H9 (cell line): ENCODE results near the gene RAD54L. TPM values are rescaled to one million over a fixed set of nuclear protein-coding genes. Genes with fewer than 3 reads are reported as not detected.
"Not testable (repeated sequence)": the region's sequence is repeated elsewhere in the genome, so short reads cannot be mapped to it uniquely, and the experiment has no call there.

Experiments
- DNase-seq: peaks from one replicate; pipeline ENCODE4 v3.0.0-alpha.2; 2017
- H2AFZ ChIP-seq: one replicate; pipeline ENCODE4 v1.6.1; 2013; ENCODE audit warnings: mild to moderate bottlenecking, low read length, control low read depth, moderate library complexity
- H2AK5ac ChIP-seq: 2 replicates; pipeline ENCODE4 v1.6.1; 2013; ENCODE audit warnings: low read length, control low read depth, mixed read lengths; ENCODE audit not compliant: insufficient read length
- H2BK120ac ChIP-seq: one replicate; pipeline ENCODE4 v1.6.1; 2013; ENCODE audit warnings: low read depth, mild to moderate bottlenecking, low read length, control low read depth, inconsistent platforms; ENCODE audit not compliant: poor library complexity, severe bottlenecking
- H2BK12ac ChIP-seq: 2 replicates; pipeline ENCODE4 v1.6.1; 2013; ENCODE audit warnings: low read length, control low read depth, mixed read lengths, low read depth; ENCODE audit not compliant: insufficient read length
- H2BK15ac ChIP-seq: 2 replicates; pipeline ENCODE4 v1.6.1; 2013; ENCODE audit warnings: low read depth, low read length, control low read depth
- H2BK20ac ChIP-seq: one replicate; pipeline ENCODE4 v1.6.1; 2013; ENCODE audit warnings: low read depth, mild to moderate bottlenecking, low read length, control low read depth, inconsistent platforms; ENCODE audit not compliant: poor library complexity, severe bottlenecking
- H2BK5ac ChIP-seq: 2 replicates; pipeline ENCODE4 v1.6.1; 2013; ENCODE audit warnings: low read length, control low read depth, mixed read lengths; ENCODE audit not compliant: insufficient read length
- H3K14ac ChIP-seq: 2 replicates; pipeline ENCODE4 v1.6.1; 2013; ENCODE audit warnings: low read length, control low read depth; ENCODE audit not compliant: insufficient read depth
- H3K18ac ChIP-seq: 2 replicates; pipeline ENCODE4 v1.6.1; 2013; ENCODE audit warnings: low read depth, mild to moderate bottlenecking, mixed read lengths, low read length, control low read depth; ENCODE audit not compliant: insufficient read length
- H3K23ac ChIP-seq: 2 replicates; pipeline ENCODE4 v1.6.1; 2013; ENCODE audit warnings: low read length, control low read depth, mixed read lengths, low read depth; ENCODE audit not compliant: insufficient read length
- H3K23me2 ChIP-seq: 2 replicates; pipeline ENCODE4 v1.6.1; 2013; ENCODE audit warnings: low read depth, mild to moderate bottlenecking, mixed read lengths, low read length, control low read depth; ENCODE audit not compliant: insufficient read length, poor library complexity, severe bottlenecking
- H3K27ac ChIP-seq: 2 replicates; pipeline ENCODE4 v1.5.1; 2013; ENCODE audit warnings: low read length, control low read depth, mixed read lengths, low read depth; ENCODE audit not compliant: insufficient read length
- H3K27me3 ChIP-seq: 2 replicates; pipeline ENCODE4 v1.6.1; 2013; ENCODE audit warnings: low read length, control low read depth, inconsistent platforms; ENCODE audit not compliant: insufficient read depth
- H3K4ac ChIP-seq: 2 replicates; pipeline ENCODE4 v1.6.1; 2013; ENCODE audit warnings: low read depth, mild to moderate bottlenecking, control low read depth, inconsistent platforms, low read length, moderate library complexity
- H3K4me1 ChIP-seq: 2 replicates; pipeline ENCODE4 v1.6.1; 2013; ENCODE audit warnings: low read length, control low read depth, inconsistent platforms; ENCODE audit not compliant: insufficient read depth
- H3K4me2 ChIP-seq: 2 replicates; pipeline ENCODE4 v1.6.1; 2013; ENCODE audit warnings: low read length, control low read depth, mixed read lengths; ENCODE audit not compliant: insufficient read length, insufficient read depth
- H3K56ac ChIP-seq: 2 replicates; pipeline ENCODE4 v1.6.1; 2013; ENCODE audit warnings: low read depth, mild to moderate bottlenecking, mixed read lengths, low read length, control low read depth; ENCODE audit not compliant: insufficient read length
- H3K79me1 ChIP-seq: 2 replicates; pipeline ENCODE4 v1.6.1; 2013; ENCODE audit warnings: low read depth, mild to moderate bottlenecking, moderate library complexity, low read length, control low read depth, inconsistent platforms; ENCODE audit not compliant: insufficient read depth, poor library complexity, severe bottlenecking
- H3K79me2 ChIP-seq: 2 replicates; pipeline ENCODE4 v1.6.1; 2013; ENCODE audit warnings: low read length, control low read depth, inconsistent platforms; ENCODE audit not compliant: insufficient read depth
- H3K9ac ChIP-seq: 2 replicates; pipeline ENCODE4 v1.6.1; 2013; ENCODE audit warnings: low read length, control low read depth, mixed read lengths; ENCODE audit not compliant: insufficient read length; ENCODE audit errors: extremely low read depth
- H3K9me3 ChIP-seq: one replicate; pipeline ENCODE4 v1.6.1; 2013; ENCODE audit warnings: low read depth, low read length, inconsistent platforms; ENCODE audit not compliant: control insufficient read depth
- H3T11ph ChIP-seq: one replicate; pipeline ENCODE4 v1.6.1; 2013; ENCODE audit warnings: mild to moderate bottlenecking, low read length, control low read depth, inconsistent platforms
- H4K20me1 ChIP-seq: one replicate; pipeline ENCODE4 v1.6.1; 2013; ENCODE audit not compliant: control insufficient read depth, insufficient read length, insufficient read depth
- H4K5ac ChIP-seq: 2 replicates; pipeline ENCODE4 v1.6.1; 2013; ENCODE audit warnings: low read depth, mild to moderate bottlenecking, mixed read lengths, low read length, control low read depth; ENCODE audit not compliant: insufficient read length
- H4K8ac ChIP-seq: replicated peaks from 2 replicates; pipeline ENCODE4 v1.6.1; 2013; ENCODE audit warnings: low read length, control low read depth, mixed read lengths, low read depth; ENCODE audit not compliant: insufficient read length
- H4K91ac ChIP-seq: 2 replicates; pipeline ENCODE4 v1.6.1; 2013; ENCODE audit warnings: low read depth, mild to moderate bottlenecking, moderate library complexity, mixed read lengths, low read length, control low read depth; ENCODE audit not compliant: insufficient read length
- H3K27ac Mint-ChIP-seq, 3 experiments: 2 replicates in 2 of 3; 3 replicates in 1 of 3; pipeline ENCODE4 v1.8.0; 2020 to 2021; ENCODE audit warnings: mixed read lengths in 3 of 3, mild to moderate bottlenecking in 1 of 3, moderate library complexity in 1 of 3
- H3K27me3 Mint-ChIP-seq: 2 replicates; pipeline ENCODE4 v1.8.0; 2021; ENCODE audit warnings: low read depth, mild to moderate bottlenecking, moderate library complexity, mixed read lengths
- H3K36me3 Mint-ChIP-seq, 3 experiments: 2 replicates in 2 of 3; 3 replicates in 1 of 3; pipeline ENCODE4 v1.8.0; 2020 to 2021; ENCODE audit warnings: low read depth in 3 of 3, mixed read lengths in 3 of 3; ENCODE audit not compliant: insufficient read depth in 1 of 3
- H3K4me1 Mint-ChIP-seq, 2 experiments: 2 replicates each; pipeline ENCODE4 v1.8.0; 2020; ENCODE audit warnings: mixed read lengths in 2 of 2
- H3K4me3 Mint-ChIP-seq, 2 experiments: 2 replicates in 1 of 2; 3 replicates in 1 of 2; pipeline ENCODE4 v1.8.0; 2020 to 2021; ENCODE audit warnings: mild to moderate bottlenecking in 2 of 2, mixed read lengths in 2 of 2, moderate library complexity in 1 of 2
- H3K9me3 Mint-ChIP-seq, 2 experiments: 2 replicates in 1 of 2; 3 replicates in 1 of 2; pipeline ENCODE4 v1.8.0; 2020; ENCODE audit warnings: mild to moderate bottlenecking in 2 of 2, mixed read lengths in 2 of 2, moderate library complexity in 1 of 2
- CTCF ChIP-seq: fragments of 200-600 bp; sonication (generic); conservative IDR thresholded peaks from 3 replicates; pipeline ENCODE4 v1.8.0; 2021; ENCODE audit warnings: antibody characterized with exemption, mild to moderate bottlenecking
- WGBS: extraction: QIAGEN DNeasy Blood & Tissue Kit; methylation state at CpG from one replicate; pipeline ENCODE4 v1.1.7; 2013; ENCODE audit warnings: missing lambda C conversion rate, low lambda C conversion rate, mixed read lengths; ENCODE audit not compliant: insufficient read length; ENCODE audit errors: extremely low coverage; 5-methylcytosine and 5-hydroxymethylcytosine counted together
- total RNA-seq: library from RNA; stranded (reverse); gene quantifications from 2 replicates; pipeline ENCODE4 v1.2.1, GENCODE V29; 2021

The RAD54L gene
- total RNA-seq, 1 experiment from 2014 or later, result 43.4 TPM

- DNase-seq, result no peak
- Histone ChIP-seq H4K91ac (no peak overlapping the region), H4K8ac (no peak overlapping the region), H2BK120ac (no peak overlapping the region), H2AK5ac (no peak overlapping the region), H3K4me1 (no peaks in the 10 kb centered on the region), H4K20me1 (no peaks in the 10 kb centered on the region), H3K9me3 (no peaks in the 10 kb centered on the region), H4K5ac (no peak overlapping the region), H3K27me3 (no peaks in the 10 kb centered on the region), H3T11ph (no peak overlapping the region), H3K23ac (no peak overlapping the region), H3K23me2 (no peaks in the 10 kb centered on the region), H2BK15ac (no peak overlapping the region), H3K79me1 (no peaks in the 10 kb centered on the region), H3K79me2 (no peaks in the 10 kb centered on the region), H3K14ac (no peak overlapping the region), H3K9ac (no peak overlapping the region), H3K18ac (no peak overlapping the region), H2AFZ (no peak overlapping the region), H3K4ac (no peak overlapping the region), H2BK5ac (no peak overlapping the region), H2BK12ac (no peak overlapping the region), H2BK20ac (no peak overlapping the region), H3K56ac (no peak overlapping the region), H3K27ac (no peak overlapping the region), H3K4me2 (no peak overlapping the region)
- Mint-ChIP-seq H3K4me1 (0 out of 4 replicates have a peak, but pooled peaks cover 0 to 2% of the 10 kb centered on the region in 2 experiments), H3K9me3 (peaks cover 30 to 35% of the 10 kb centered on the region in 2 experiments), H3K27me3 (no peaks in the 10 kb centered on the region; the same call in 1 of the 2 replicates), H3K4me3 (no peak overlapping the region), H3K36me3 (peaks cover 7 to 15% (median 9%) of the 10 kb centered on the region in 3 experiments), H3K27ac (no peak overlapping the region)
- WGBS, result no CpG with 5 or more reads among the region's 4 CpGs
- TF ChIP-seq CTCF, result no peak
These were observed 10.7 kb upstream of the RAD54L start for GRCh38 chr1:46236882-46237281.

GRCh38 chr1:46238865-46239264 is 8.7 kb upstream of the RAD54L start:
- H3T11ph ChIP-seq, H2BK15ac ChIP-seq, H3K4me3 Mint-ChIP-seq, H3K27me3 Mint-ChIP-seq, H3K4ac ChIP-seq, H3K79me1 ChIP-seq, H3K9me3 ChIP-seq, H3K14ac ChIP-seq, H3K27ac Mint-ChIP-seq, H3K4me2 ChIP-seq, H3K79me2 ChIP-seq, H3K23ac ChIP-seq, H2AFZ ChIP-seq, H4K91ac ChIP-seq, H3K23me2 ChIP-seq, H2BK120ac ChIP-seq, H2AK5ac ChIP-seq, H3K27ac ChIP-seq, H4K5ac ChIP-seq, H2BK20ac ChIP-seq, H2BK12ac ChIP-seq, H2BK5ac ChIP-seq, H3K9ac ChIP-seq, H3K4me1 Mint-ChIP-seq, H3K56ac ChIP-seq, H3K27me3 ChIP-seq, H4K8ac ChIP-seq, H3K4me1 ChIP-seq, H4K20me1 ChIP-seq, H3K18ac ChIP-seq, DNase-seq: not testable (repeated sequence)
- Mint-ChIP-seq H3K9me3 (peaks cover 34 to 40% of the 10 kb centered on the region in 2 experiments), H3K36me3 (peaks cover 8 to 15% (median 9%) of the 10 kb centered on the region in 3 experiments)
- no CpG with 5 or more reads among the region's 1 CpG for WGBS
